Measurements from ENCODE around the gene LRMDA.

The LRMDA gene

DNA sequence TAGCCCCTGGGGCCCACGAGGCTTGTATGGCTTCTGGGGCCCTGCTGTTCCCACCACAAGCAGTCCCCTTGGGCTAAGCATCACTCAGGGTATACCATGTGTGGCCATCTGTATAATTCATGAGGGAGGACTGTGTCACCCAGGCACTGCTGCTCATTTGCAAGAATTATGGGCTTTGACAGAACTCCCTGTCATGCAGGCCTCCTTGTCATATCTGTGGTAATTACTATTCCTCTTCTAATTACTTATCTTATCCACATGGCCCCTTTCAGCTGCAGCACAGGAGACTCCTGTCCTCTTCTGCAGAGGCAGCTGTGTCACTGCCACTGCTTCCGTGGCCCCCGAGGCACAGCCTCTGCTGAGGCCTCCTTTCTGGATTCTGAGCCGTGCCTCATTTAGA, 46.3 kb downstream of the LRMDA start:
- DNase-seq: no peak

DNA sequence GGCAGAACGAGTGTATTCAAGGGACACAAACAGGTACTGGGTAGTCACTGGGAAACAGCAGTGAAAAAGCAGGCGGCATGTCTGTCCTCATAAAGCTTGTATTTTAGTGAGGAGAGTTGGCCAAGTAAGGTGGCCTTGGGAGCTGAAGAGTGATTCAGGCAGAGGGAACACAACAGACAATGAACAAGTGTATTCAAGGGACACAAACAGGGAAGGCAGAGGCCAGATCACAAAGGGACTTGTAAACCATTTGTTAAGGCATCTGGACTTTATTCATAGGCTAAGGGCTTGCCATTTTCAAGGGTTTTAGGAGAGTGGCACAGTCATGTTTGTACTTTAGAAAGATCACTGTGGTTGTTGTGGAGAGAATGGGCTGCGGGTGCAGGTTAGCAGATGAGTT, 49.0 kb downstream of the LRMDA start:
- no peak for DNase-seq

- DNase-seq: no peak
These were observed 51.8 kb downstream of the LRMDA start for GRCh38 chr10:75483188-75483587.

DNA sequence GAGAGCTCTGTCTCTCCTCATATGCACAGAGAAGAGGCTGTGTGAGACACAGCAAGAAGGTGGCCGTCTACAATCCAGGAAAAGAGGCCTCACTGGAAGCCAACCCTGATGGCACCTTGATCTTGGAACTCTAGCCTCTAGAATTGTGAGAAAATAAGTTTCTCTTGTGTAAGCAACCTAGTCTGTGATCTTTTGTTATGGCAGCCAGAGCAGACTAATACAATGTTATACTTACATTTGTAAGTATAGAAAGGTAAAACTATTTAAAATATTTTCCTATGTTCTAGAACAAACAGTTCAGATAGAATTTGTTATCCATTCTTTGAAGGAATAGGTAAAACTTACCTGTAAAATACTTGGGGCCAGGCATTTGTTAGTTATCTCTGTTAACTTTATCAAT, 53.3 kb downstream of the LRMDA start:
- no peak for DNase-seq

DNA sequence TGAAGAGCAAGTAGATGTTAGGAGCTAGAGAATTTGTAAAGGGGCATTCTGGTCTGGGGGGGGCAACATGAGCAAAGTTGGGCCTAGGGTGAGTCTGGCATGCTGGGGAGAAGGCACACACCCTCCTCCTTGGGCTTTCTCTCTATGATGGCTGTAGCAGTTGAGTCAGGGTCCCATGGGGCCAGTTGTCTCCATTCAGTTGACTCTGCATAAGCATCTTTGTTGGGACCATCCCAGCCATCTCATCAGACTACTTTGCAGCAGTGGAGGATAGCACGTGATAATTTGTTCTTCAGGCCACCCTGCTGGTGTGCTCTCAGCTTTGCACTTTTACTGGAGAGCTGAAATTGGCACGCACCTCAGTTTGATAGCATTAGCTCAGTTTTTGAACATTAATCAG, 55.2 kb downstream of the LRMDA start:
- no peak for DNase-seq

- no peak for DNase-seq
These were observed 55.8 kb downstream of the LRMDA start for GRCh38 chr10:75487087-75487754.

- no peak for DNase-seq
These were observed 56.3 kb downstream of the LRMDA start for GRCh38 chr10:75487755-75488125.

GRCh38 chr10:75492173-75492925, 60.9 kb downstream of the LRMDA start:
- no peak for DNase-seq

DNA sequence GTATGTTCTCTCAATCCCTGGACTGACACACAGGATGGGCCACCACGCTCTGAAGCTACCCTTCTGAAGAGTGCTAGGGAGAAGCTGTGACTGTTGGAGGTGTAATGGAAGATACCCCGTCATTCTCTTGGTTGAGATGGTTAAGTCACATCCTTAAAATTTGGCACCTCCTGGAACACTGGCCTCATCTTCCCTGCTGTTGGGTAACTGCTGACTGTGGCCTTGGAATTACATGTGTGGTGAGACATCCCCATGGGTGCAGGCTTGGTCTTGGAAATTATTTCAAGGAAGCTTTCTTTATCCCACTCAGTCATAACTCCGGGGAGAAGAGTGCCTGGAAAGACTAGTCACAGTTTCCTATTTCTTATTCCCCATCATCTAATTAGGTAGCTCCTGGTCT, 62.0 kb downstream of the LRMDA start:
- no peak for DNase-seq

GRCh38 chr10:75495434-75496190, 64.2 kb downstream of the LRMDA start:
- no peak for DNase-seq

- DNase-seq: no peak
These were observed 64.8 kb downstream of the LRMDA start for GRCh38 chr10:75496191-75496567.

DNA sequence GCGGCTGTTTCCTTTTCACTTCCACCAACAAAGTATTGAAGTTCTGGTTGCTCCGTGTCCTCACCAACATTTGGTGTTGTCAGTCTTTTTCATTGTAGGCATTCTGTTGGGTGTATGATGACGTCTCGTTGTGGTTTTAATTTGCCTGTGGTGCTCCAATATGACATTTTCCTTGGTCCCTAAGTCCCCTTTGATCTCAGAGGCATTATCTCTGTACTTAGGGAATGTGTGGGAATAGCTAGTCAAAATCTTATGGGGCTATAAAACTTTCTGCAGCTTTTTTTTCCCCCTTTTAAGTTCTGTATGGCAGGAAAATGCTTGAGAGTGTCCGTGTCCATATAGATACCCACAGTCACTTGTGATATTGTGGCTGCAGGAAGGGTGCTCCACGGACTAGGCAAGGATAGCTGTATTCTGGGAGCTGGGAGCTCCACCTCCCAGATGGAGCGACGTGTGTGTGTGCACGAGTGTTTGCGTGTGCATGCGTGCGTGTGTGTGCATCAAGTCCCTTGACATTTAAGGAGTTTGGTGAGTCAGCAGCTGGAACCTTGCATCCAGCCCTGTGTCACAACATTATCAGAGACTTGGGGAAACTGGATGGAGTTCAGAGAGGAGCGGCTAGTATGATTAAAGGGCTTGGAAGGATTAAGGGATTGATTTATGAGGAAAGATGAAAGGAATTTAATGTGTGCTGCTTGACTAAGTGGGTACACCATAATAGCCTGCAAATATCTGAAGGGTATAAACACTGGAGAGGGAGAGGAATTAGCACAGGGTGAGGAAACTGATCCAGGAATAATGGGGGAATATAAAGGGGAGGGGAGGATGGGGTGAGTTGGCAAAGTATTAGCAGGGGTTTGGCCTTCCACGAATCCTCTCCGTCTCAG, 66.8 kb downstream of the LRMDA start:
- DNase-seq: no peak

DNA sequence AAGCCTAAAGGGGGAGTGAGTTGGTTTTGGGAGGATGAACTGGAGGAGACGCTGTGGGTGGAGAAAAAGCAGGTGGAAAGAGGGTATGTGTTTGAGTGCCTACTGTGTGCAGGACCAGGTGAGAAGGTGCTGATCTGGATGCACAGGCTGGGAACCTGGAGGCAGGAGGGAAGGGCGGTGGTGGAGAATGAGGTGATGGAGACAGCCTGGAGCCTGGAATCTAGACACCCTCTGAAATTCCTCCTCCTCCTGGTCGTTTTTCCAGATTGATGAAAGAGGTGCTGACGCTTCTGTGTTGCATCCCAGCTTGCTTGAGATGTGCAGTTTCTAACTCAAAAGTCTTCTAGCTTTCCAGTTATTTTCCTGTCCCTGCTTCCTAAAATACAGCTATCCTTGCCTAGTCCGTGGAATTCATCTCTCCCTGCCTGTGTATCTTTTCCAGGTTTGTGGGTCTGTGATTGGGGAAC, 67.5 kb downstream of the LRMDA start:
- DNase-seq: no peak

- DNase-seq: no peak
These were observed 68.2 kb downstream of the LRMDA start for GRCh38 chr10:75499556-75500160.

DNA sequence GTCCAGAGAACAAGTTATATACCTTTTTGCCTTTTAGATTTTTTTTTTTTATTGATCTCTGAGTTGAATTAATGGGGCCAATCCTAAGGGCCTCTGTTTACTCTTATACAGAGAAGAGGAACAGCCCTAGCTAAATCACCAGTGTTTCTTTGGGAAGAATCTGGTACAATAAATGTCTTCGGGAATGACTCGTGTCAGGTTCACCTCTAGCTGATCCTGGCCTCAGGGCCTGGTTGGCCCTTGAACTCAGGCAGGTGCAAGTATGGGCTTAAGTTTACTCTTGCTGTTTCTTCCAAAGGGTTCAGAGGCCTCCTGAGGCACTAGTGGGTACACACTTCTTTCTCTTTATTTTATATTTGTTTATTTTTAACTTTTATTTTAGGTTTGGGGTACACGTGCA, 71.0 kb downstream of the LRMDA start:
- DNase-seq: no peak

DNA sequence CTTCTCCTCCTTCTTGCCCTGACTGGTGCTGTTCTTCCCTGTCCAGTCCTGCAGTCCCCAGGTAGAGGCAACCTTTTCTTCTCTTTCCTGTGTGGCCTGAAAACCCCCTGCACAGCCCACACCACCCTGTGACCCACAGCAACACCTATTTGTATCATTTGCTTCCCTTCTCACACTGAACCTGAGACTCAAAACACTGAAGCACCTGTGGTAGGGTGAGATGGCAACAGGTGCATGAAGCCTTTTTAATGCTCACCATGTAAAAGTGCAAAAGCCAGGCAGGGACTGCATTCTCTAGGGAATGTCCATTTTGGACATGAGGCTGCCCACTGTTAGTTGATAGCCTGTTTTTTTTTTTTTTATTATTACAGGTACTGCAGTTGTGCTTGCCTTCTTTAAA, 71.4 kb downstream of the LRMDA start:
- DNase-seq: no peak

- DNase-seq: no peak
These were observed 73.9 kb downstream of the LRMDA start for GRCh38 chr10:75505293-75505692.

DNA sequence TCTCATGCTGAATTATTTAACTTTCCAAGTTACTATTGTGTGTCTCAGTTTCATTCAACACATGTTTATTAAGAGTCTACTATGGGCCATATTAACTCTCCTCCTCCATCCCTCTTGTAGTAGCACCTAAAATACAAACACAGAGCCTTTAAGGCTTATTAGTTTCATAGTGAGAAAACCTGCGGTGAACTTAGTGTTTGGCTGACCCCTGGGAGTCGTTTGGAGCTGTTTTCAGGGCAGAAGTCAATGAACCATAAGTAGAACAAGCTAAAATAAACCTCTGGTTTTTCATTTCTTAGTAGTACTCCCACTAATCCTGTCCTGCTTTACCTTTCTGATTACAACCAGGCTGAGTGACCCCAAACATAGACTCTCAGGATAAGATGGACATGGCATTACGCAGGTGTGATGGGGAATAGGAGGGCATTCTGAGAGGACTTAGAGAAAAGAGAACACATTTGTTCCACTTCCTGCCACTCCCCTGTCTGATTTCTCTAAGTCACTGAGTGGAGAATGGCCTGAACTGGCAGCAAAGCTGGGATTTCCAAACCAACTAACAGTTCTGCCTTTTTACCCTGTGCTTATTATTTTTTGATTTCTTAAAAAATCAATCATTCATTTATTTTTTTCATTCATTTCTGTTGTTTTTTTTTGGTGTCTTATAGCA, 74.5 kb downstream of the LRMDA start:
- DNase-seq: no peak

DNA sequence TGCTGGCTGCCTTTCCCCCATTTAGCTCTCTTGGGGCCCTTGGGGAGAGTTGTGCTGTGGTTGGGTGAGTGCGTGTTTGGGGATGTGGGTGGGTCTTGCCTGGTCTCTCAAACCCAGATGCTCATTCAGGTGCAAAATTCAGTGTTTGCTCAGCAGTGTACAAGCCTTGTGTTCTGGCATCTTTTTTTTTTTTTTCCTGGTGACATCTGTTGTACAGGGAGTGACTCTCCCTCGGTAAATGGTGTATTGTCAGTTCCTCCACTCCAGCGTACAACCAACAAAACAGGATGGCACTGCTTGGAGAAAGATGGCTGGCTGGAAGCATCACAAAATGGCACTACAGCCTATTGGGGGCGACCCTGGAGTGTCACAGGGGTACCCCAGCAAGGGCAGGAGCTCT, 75.5 kb downstream of the LRMDA start:
- no peak for DNase-seq

DNA sequence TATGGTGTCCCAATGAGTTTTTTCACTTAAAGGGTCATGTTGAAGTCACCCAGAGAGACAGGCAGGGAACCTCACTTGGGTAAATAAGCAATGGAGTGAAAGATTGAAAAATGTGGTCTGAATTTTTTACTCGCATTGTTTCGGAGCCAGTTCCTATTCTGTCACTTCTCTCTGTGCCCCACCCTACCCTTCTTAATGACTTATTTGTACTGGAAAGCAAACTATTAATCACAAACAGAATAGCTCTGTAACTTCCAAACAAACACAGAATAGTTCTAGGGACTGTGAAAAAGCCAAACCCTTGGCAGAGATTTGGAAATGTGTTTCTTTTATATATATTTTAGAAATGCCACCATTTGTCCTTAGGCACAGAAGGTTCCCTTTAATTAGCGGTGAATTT, 76.0 kb downstream of the LRMDA start:
- no peak for DNase-seq

GRCh38 chr10:75508239-75508813, 76.9 kb downstream of the LRMDA start:
- no peak for DNase-seq
